HG02623 (cell line): Measurements from ENCODE around the gene NAA20.
"Not testable (repeated sequence)": the region's sequence is repeated elsewhere in the genome, so short reads cannot be mapped to it uniquely, and the experiment has no call there.

Source experiments
- ATAC-seq: cut with Tn5 transposase; IDR thresholded peaks from one replicate; pipeline ENCODE4 v1.9.1; 2021; ENCODE audit warnings: moderate library complexity; ENCODE audit not compliant: unreplicated experiment

The NAA20 gene

GRCh38 chr20:19991308-19991707 is 25.9 kb upstream of the NAA20 start:
- ATAC-seq, result no peak

- ATAC-seq, result no peak
These were observed 25.3 kb upstream of the NAA20 start for GRCh38 chr20:19991854-19992253.

DNA sequence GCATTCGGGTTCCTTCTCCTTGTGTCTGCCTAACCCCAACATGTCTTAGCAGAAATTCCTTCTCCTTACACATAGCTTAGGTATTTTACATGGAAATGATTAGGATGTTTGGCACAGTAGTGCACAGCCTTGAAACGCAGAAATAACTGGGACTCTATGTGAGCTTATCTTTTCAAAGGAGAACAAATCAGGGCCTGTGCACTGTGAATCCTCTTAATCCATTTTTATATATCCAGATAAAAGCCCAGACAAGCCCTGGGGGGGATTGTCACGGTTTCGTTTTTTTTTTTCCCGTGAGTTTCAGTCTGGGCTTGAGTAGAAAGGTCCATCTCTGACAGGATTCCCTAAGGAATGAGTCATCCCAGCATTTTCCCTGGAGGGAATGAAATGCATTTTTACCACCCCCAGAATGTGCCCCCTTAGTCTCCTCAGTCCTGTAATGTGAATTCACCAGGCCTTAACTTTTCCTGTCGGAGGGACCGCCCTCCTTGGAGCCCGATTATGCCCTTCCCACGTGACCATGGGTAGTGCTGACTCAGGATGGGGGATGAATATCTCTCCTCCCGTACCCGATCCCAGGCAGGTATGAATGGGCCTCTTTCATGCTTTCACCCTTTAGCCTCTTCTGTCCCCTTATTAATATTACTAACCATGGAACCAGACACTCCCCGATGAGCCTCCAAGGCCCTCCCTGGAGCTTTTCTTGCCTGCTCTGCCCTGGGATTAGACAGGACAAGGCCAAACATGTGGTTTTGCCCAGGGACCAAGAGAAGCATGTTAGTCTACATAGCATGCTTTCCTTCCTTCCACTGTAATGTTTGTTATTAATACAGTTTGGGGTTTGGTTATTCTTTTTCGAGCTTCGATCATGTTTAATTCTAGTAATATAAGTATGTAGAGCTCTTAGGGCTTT is 23.9 kb upstream of the NAA20 start:
- no peak for ATAC-seq

GRCh38 chr20:19993958-19994669 is 23.0 kb upstream of the NAA20 start:
- no peak for ATAC-seq

DNA sequence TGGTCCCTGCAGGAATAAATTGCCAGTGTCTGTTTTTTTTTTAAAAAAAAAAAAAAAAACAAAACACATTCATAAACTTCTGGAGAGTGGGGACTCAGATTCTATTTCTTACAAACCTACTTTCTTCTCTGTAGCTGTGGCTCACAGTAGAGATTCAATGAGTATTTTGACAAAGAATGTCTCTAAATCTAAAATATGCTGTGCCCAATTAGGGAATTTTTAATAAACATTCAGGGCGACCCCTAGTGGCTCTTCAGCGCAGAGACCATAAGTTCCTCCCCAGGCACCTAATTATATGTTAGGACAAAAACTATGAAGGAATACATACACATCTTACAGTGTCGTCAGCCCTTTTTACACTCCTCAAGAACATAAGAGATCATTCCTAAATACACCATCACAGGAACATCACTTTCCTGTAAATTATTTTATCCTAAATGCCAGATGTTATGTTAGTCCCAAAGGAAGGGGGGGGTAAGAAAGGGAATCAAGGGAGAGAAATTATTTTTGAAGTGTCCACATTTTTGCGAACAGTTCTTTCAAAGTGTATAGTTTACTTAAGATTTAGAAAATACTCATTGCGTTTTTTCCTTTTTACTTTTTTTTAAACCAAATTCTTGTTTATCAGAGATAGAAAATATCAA is 21.8 kb upstream of the NAA20 start:
- no peak for ATAC-seq

DNA sequence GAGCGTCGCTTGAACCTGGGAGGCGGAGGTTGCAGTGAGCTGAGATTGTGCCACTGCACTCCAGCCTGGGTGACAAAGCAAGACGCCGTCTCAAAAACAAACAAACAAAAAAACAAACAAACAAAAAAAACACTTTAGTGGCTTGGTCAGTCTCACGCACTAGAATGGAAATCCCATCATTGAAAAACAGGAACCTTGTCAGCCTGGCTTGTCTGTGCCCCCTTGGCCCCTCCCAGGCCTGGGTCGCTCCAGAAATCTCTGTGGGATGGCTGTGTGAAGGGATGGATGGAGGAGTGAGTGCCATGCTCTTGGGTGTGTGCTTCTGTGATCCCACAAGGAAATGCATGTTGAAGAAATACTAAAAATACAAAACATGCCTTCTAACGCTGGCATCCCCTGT is 20.9 kb upstream of the NAA20 start:
- no peak for ATAC-seq

GRCh38 chr20:19996917-19997316 is 20.2 kb upstream of the NAA20 start:
- no peak for ATAC-seq

DNA sequence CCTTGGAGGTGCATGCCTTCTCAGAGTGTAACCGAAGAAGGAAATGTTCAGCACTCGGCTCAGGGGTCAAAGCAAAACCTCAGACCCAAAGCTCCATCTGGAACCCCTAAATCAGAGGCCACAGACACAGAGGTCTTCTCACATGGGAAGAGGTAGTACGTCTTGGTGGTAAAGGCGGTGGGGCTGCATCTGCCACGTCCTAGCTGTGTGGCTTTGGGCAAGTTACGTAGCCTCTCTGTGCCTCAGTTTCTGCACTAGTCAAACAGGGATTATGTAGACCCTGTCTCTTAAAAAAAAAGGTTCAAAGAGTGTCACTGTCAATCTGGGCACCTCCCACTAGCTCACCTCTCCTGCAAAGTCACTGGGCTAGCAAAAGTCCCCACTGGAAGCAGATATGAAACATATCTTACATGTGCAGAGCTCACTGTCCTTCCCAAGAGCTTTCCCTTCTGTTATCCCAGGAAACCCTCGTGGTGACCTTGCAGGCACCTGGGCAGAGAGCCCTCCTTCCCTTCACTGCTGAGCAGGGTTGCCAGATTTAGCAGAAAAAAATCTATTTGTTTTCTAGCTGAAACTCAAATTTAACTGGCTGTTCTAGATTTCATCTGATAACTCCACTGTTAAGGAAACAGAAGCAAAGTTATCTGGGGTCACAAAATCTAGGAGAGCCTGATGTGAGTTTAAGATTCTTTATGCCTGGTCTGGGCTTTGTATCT is 18.0 kb upstream of the NAA20 start:
- no peak for ATAC-seq

DNA sequence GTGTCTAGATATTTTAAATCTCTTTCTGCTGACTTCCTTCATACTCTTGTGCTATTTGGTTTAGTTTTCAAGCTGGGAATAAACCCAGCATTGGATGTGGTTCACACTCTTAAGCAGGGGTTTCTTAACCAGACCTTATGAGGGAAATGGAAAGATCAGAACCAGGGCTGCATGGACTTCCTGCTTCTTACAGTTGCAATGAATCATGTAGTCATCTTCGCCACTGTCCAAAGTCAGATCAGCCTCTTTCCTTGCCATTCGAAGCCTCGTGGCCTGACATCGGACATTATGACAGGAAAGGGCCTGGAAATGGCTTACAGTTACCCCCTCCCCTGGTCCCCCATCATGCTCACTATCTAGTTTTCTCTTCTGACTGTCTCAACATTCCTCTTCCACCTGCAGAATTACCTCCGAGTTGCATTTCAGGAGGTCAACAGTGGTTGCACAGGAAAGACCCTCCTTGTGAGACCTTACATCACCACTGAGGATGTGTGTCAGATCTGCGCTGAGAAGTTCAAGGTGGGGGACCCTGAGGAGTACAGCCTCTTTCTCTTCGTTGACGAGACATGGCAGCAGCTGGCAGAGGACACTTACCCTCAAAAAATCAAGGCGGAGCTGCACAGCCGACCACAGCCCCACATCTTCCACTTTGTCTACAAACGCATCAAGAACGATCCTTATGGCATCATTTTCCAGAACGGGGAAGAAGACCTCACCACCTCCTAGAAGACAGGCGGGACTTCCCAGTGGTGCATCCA is 16.8 kb upstream of the NAA20 start:
- ATAC-seq, result no peak

DNA sequence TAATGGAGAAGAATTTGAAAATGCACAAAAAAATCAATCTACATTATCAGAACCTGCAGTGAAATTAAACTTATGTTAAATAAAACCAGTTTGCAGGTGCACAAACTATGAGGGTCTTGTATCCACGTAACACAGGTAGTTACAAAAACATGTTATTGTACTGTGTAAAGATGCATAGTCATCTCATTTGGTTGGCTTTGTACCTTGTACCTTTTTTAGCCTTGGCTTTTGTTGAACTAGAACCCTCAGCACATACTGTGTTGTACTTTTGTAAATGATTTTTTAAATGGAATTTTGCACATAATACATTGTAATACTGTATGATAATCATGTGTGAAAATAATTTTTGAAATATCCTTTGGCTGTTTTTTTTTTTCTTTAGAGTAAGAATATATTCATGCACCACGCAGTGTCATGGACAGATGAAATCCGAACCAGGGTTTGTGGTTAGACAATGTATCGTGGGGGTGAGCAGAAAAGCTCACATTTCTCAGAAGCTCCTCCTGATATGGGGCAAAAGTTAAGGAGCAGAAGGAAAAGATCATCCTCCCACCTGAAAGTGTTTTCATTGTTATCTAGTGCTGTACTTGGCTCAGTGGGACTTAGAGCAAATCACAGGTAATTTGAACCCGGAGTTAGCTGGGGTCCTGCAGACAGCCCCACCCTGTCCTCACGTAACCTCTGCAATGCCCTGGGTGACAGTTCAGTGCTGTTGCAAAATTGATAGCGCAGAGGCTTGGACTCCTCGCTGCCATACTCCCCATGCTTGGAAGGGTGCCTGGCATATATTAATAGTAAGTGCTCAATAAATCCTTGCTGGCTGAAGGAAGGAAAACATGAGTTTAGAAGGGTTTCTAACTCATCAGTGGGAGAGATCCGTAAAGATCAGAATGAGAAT is 14.8 kb upstream of the NAA20 start:
- no peak for ATAC-seq

GRCh38 chr20:20003031-20003954 is 13.9 kb upstream of the NAA20 start:
- ATAC-seq, result no peak

DNA sequence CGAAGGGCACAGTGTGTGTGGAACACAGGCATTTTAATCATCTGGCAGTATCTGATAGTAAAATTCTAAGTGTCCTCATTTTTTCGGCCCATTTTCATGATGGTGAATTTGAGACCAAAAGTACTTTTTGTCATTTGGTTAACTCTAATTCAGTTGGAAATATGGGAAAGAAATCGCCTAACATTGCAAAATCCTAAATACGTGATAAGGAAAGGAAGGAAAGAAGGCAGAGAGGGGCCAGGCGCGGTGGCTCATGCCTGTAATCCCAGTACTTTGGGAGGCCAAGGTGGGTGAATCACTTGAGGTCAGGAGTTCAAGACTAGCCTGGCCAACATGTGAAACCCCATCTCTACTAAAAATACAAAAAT is 13.2 kb upstream of the NAA20 start:
- not testable (repeated sequence) for ATAC-seq

- ATAC-seq, result no peak
These were observed 11.8 kb upstream of the NAA20 start for GRCh38 chr20:20005342-20005741.

DNA sequence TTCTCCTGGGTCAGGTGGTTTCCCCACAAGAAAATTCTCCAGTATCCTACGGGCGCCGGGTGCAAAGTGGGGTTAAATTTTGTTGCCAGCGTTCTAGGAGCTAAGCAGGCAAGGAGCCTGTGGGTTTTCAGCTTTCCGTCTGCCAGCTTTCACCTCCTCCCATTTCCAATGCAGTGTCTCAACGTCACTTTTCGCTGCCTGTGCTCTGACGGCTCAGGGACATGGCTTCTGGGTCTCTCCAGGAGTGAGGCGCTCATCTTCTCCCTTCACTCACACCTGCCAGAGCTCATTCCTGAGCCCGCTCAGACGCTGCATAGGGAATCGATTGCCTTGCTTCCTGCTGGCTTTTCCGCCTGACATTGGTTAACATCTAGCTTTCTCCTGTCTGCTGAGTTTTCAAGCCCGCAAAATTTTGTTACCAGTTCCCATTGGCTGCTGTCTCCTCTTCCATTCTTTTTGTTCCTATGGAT is 7.3 kb upstream of the NAA20 start:
- no peak for ATAC-seq

- ATAC-seq, result no peak
These were observed 6.3 kb upstream of the NAA20 start for GRCh38 chr20:20010639-20011500.

DNA sequence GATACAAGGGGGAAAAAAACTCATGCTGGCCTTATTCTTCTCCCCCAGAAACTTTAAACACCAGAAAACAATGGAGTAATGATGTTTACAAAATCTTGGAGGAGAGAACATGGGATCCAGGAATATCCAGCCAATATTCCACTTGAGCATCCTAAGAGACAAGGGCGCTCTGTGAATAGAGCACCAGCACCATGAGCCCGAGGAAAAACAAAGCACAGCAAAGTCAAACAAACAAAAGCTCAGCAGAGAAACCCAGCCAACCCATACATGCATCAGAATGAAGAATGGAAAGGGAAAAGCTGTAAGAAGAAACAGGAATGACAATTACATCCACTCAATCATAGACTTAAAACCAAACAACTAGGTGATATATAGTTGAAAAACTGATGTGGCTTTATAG is 4.6 kb upstream of the NAA20 start:
- no peak for ATAC-seq

- ATAC-seq, result no peak
These were observed 2.5 kb upstream of the NAA20 start for GRCh38 chr20:20014659-20015058.
